ENCODE results near the gene WNT5B. TPM values are rescaled to one million over a fixed set of nuclear protein-coding genes. Genes with fewer than 3 reads are reported as not detected.

Gene WNT5B
- total and polyA plus RNA-seq, 2 donors (not counting 3 experiments of a cell fraction or from before 2014, with no cell fraction given): not detected

DNA sequence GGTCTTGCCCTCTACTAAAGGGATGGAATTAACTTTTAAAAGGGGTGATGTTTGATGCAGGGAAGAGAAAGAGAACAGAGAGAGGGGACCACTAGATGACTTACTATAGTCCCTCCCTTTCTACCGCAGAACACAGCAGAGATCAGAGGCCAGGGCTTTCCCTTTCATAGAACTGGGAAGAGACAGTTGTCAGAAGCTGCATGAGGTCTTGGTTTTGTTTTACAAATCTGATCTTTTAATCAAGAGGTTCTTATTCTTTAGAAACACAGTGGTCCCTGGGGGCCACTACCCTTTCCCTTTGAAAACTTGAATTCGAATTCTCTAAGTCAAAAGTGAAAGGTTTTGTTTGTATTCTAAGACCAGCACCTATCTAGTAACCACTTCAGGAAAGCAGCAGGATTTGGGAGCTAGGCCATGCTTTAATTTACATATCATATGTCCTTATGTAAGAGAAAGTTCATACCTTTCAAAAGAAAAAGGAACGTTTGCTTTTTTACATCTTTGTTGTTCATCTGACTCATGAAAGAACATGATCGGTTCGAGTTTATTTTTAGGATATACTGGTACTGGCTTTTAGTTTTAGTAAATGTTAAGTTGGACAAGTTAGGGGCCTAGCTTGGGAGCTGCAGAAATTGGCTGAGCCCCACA is 41.0 kb upstream of the WNT5B start:
- BruUV-seq (replicated peaks): no TSS peak
- Histone ChIP-seq H3K9ac (replicated peaks; ENCODE audit: extremely low read depth, insufficient read depth, low read length) (no peak overlapping the region), H3K36me3 (ENCODE audit: control insufficient read depth in 2 of 2, extremely low read depth in 1 of 2, insufficient read depth in 2 of 2, low read length in 2 of 2) (no peaks in the 10 kb centered on the region), H3K27me3 (ENCODE audit: control insufficient read depth in 2 of 2, insufficient read depth in 2 of 2, low read length in 2 of 2) (no peaks in the 10 kb centered on the region), H3K27ac (ENCODE audit: insufficient read depth, low read depth, low read length) (no peak overlapping the region), H3K9me3 (replicated peaks; ENCODE audit: control insufficient read depth, insufficient read depth, low read length) (no peaks in the 10 kb centered on the region), H3K9me1 (replicated peaks; ENCODE audit: control insufficient read depth, extremely low read depth, insufficient read depth, low read length) (no peaks in the 10 kb centered on the region), H3K79me2 (ENCODE audit: control insufficient read depth, insufficient read depth, low read length) (peaks cover 12% of the 10 kb centered on the region), H3K4me3 (replicated peaks in 1 of 3; ENCODE audit: insufficient read depth in 1 of 3, low read depth in 1 of 3, low read length in 3 of 3) (no peak overlapping the region), H3K4me2 (ENCODE audit: insufficient read depth, low read length) (no peak overlapping the region), H2AFZ (ENCODE audit: low read depth, low read length) (no peak overlapping the region), H4K20me1 (replicated peaks; ENCODE audit: control insufficient read depth, extremely low read depth, insufficient read depth, low read length) (peaks cover 2% of the 10 kb centered on the region), H3K4me1 (ENCODE audit: control insufficient read depth, extremely low read depth, insufficient read depth, low read length) (peaks cover 26% of the 10 kb centered on the region)
- no peak for DNase-seq (ENCODE audit: low read depth, low spot score)
- dilution Hi-C loops (cut with MboI; ENCODE audit: extremely low pct_ligation_motif_present, low sequenced_read_pairs): no loop called here
- TF ChIP-seq JUN (IDR thresholded peaks at IDR 0.05; ENCODE audit: borderline replicate concordance, insufficient read depth, insufficient read length, low read depth) (no peak), MYC (IDR thresholded peaks at IDR 0.05; ENCODE audit: low read depth, low read length) (no peak), EZH2 (IDR thresholded peaks at IDR 0.05; ENCODE audit: borderline replicate concordance, low read depth, low read length, severe bottlenecking) (no peak), GATA2 (IDR thresholded peaks at IDR 0.05; ENCODE audit: insufficient read depth, insufficient read length, low read depth, low read length) (no peak), POLR2AphosphoS5 (IDR thresholded peaks at IDR 0.05; ENCODE audit: insufficient read depth, low read depth, low read length) (no peak), FOS (IDR thresholded peaks at IDR 0.05; ENCODE audit: borderline replicate concordance, insufficient read depth, low read length) (no peak), POLR2A (IDR thresholded peaks at IDR 0.05; ENCODE audit: low read depth, low read length) (no peak)
- TF ChIP-seq, protein P1, sequence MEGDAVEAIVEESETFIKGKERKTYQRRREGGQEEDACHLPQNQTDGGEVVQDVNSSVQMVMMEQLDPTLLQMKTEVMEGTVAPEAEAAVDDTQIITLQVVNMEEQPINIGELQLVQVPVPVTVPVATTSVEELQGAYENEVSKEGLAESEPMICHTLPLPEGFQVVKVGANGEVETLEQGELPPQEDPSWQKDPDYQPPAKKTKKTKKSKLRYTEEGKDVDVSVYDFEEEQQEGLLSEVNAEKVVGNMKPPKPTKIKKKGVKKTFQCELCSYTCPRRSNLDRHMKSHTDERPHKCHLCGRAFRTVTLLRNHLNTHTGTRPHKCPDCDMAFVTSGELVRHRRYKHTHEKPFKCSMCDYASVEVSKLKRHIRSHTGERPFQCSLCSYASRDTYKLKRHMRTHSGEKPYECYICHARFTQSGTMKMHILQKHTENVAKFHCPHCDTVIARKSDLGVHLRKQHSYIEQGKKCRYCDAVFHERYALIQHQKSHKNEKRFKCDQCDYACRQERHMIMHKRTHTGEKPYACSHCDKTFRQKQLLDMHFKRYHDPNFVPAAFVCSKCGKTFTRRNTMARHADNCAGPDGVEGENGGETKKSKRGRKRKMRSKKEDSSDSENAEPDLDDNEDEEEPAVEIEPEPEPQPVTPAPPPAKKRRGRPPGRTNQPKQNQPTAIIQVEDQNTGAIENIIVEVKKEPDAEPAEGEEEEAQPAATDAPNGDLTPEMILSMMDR (IDR thresholded peaks at IDR 0.05; ENCODE audit: extremely low read depth in 1 of 2, insufficient read depth in 1 of 2, low read depth in 1 of 2, low read length in 2 of 2): no peak
- TF ChIP-seq, protein P2, sequence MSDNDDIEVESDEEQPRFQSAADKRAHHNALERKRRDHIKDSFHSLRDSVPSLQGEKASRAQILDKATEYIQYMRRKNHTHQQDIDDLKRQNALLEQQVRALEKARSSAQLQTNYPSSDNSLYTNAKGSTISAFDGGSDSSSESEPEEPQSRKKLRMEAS (IDR thresholded peaks at IDR 0.05; ENCODE audit: insufficient read depth, insufficient read length): no peak
- ChIA-PET CTCF (interaction anchor here (1.1 to 5.7 kb wide), 3 partner anchors 71 to 471 kb away, joined by 3 to 44 read pairs (median 3); no protein-coding TSS in a partner anchor), POLR2A (no interaction called here)
- intact Hi-C loops (cut with micrococcal nuclease): loop anchor here (10.0 kb wide), 1 partner anchor 833 kb away; the partner anchor contains the start of gene WNK1
- FAIRE-seq: no peak
